T-helper 9 cell (primary cell): ENCODE measurements around the gene POLR2C.

Experiments used
- DNase-seq: peaks from one replicate; pipeline ENCODE4 v3.0.0-alpha.2; 2020

Gene POLR2C

GRCh38 chr16:57452021-57452420, 10.5 kb upstream of the POLR2C start:
- no peak for DNase-seq

GRCh38 chr16:57462978-57463362, 491 bp downstream of the POLR2C start:
- DNase-seq = no peak

GRCh38 chr16:57464523-57464922, 2.0 kb downstream of the POLR2C start:
- DNase-seq = no peak

GRCh38 chr16:57468346-57468745, 5.9 kb downstream of the POLR2C start:
- DNase-seq = no peak

DNA sequence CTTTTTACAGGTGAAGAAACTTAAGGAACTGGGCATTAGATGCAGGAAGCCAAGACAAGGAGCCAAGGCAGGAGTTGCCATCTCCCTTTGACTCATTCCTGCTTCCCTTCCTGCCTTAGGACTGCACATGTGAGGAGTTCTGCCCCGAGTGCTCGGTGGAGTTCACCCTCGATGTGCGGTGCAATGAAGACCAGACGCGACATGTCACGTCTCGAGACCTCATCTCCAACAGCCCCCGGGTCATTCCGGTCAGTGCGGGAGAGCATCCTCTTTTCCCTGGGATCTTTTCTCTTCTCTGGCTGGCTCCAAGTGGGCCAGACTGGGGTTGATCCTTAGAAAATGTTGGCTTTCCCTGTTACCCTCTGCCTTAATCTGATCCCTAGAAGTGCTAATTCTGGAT, 6.6 kb downstream of the POLR2C start:
- no peak for DNase-seq

DNA sequence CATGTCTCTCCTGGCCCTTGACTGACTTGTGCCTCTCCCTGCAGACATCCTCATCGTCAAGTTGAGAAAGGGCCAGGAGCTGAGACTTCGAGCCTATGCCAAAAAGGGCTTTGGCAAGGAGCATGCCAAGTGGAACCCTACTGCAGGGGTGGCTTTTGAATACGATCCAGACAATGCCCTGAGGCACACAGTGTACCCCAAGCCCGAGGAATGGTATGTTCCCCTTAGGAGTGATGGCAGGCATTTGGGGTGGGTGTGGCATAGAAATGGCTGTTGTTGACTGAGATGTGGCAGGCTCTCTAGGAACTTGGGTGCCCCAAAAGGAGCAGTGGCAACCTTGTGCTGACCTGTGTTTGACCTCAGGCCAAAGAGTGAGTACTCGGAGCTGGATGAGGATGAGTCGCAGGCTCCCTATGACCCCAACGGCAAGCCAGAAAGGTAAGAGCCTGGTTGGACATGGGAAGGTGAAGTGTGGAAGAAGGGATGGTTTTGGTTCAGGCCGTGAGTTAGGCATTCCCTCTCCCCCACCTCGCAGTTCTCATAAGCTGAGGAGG, 7.5 kb downstream of the POLR2C start:
- DNase-seq = no peak

DNA sequence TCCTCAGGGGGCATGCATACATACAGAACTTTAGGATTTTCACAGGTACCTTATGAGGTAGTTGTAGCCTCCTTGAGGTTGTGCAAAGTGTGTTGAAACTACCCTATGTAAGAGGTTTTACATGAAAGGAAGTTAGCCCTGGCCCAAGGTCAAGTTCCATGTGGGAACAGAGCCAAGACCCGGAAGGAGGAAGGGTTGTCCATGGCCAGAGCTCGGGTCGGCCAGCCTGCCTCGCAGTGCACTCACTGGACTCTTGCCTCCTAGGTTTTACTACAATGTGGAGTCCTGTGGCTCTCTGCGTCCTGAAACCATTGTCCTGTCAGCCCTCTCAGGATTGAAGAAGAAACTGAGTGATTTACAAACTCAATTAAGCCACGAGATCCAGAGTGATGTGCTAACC, 8.2 kb downstream of the POLR2C start:
- DNase-seq = no peak

DNA sequence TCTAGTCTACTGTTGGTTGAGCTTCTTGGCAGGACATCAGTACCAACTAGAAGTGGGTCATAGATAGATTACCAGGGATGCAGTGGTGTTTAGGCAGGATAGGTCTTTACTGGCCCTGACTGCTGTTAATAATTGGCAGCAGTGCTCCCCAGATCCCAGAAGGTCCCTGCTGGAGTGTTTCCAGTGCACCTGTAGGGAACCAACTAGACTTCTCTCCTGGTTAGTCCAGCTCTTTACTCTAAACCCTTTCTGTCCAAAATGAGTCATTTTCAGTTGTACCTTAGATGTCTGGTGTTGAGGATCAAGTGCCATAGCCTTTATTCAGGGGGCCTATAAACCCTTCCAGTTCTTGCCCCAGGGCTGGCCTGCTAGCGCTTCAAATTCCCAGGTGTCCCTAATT, 8.7 kb downstream of the POLR2C start:
- no peak for DNase-seq

- no peak for DNase-seq
Observed at GRCh38 chr16:57471852-57472664, 9.6 kb downstream of the POLR2C start.

DNA sequence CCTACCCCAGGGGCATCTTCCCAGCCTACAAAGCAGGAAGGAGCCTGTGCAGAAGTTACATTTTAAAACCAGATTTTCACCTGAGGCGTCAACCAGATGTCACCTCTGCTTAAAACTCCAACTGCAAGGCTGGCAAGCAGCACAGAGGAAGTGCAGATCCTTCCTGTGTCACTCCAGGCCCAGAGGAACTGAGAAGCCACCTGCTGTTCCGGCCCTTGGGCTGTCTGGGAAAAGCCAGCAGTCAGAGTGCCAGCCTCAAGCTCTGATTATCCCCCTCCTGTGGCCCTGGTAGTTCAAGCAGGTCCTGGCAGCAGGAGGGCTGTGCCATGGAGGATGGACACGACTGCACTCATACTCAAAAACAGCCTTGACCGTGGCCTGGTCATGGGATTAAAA, 10.2 kb downstream of the POLR2C start:
- DNase-seq = no peak

GRCh38 chr16:57473176-57473840, 10.8 kb downstream of the POLR2C start:
- no peak for DNase-seq

DNA sequence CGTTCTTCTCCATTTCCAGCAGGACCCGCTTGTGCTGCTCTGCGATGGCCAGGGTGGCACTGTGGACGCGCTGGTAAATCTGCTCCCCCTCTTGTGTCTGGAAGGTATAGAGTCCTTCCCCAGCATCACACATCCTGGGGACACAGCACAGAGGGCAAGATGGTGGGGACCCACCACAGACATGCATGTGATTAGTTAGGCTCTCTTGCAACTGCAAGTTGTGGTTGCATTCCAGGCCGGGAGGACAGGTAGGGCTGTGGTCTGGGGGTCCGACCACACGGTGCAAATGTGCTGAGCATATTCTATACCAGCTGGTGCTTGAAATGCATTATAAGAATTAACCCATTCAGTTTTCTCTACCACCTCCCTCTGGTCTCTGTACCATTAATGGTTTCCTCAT, 11.4 kb downstream of the POLR2C start:
- DNase-seq = no peak

GRCh38 chr16:57474671-57475661, 12.5 kb downstream of the POLR2C start:
- DNase-seq = no peak

GRCh38 chr16:57475711-57476339, 13.3 kb downstream of the POLR2C start:
- peak; percentile 71 for DNase-seq

DNA sequence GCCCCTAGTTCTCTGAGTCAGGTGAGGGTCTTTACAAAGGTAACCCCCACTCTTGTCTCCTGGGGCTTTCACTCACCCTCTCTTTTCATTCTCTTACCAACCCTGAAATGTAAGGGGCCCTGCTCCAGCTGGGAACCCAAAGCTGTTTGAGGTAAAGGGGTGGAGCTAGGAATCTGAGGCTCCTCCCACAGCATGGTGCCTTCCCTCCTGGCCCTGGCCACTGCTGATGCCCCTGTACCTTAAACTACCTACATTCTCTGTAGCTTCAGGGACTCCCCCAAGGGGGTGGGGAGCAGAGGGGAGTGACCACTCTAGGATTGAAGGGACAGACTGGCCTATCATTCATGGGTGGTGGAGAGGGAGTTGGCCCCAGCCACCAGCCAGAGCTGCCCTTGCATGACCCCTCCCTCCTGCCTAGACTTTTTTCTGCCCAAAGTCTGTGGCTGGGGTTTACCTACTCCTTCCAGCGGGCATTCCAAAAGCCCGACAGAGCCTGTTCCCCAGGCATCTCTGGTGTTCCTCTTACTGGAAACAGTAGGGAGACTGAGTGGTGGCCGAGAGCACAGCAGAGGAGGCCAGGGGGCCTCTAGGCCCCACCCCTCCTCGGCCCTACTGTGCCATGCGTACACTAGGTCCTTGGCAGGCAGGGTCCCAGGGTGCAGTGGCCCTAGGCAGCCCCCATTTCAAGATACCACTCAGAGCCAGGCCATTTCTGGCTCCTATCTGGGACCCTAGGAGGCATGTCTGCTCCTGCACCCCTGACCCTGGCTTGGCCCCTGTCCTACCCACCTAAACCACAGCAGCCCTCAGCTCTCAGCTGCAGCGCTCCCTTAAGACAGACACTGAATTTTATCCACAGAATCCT, 14.3 kb downstream of the POLR2C start:
- DNase-seq = no peak

DNA sequence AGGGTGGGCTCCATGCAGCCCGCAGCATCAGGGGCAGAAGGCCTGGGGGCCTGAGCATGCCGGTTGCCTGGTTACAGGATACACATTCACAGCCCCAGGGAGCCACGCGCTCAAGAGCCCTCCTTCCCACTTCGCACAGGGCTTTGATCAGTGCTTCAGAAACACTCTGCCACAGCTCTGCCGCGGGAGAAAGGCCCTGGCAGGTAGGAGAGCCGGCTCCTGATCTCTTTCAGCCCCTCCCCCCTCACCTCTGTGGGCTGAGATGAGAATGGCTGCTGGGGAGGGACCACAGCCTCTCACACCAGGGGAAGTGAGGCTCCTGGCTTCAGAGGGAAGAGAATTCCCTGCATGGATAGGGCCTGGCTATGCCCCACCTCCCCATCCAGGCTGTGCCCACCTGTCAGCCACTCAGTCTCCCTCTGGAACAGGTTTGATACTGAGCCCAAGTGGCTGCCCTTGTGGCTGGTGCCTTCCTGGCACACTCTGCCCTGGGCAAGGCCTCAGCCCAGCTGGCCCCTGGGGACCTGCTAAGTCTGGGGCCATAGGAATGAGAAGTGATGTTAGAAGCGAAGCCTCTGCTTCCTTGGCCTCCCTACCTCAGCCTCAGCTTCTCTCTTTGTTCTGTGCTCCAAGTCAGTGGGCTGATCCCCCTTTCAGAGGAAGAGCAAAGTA, 15.2 kb downstream of the POLR2C start:
- DNase-seq = no peak

GRCh38 chr16:57478396-57479204, 16.1 kb downstream of the POLR2C start:
- no peak for DNase-seq

GRCh38 chr16:57479205-57479975, 16.9 kb downstream of the POLR2C start:
- no peak for DNase-seq
